Measurements from ENCODE around the gene C17orf113. TPM values are rescaled to one million over a fixed set of nuclear protein-coding genes. Genes with fewer than 3 reads are reported as not detected.
"Not testable (repeated sequence)": the region's sequence is repeated elsewhere in the genome, so short reads cannot be mapped to it uniquely, and the experiment has no call there.

The C17orf113 gene
- total and polyA plus RNA-seq, 11 donors: 0.24 to 1.2 (median 0.72) TPM

- TF ChIP-seq POLR2A (IDR thresholded peaks at IDR 0.05): no peak
- TF ChIP-seq, protein P1, sequence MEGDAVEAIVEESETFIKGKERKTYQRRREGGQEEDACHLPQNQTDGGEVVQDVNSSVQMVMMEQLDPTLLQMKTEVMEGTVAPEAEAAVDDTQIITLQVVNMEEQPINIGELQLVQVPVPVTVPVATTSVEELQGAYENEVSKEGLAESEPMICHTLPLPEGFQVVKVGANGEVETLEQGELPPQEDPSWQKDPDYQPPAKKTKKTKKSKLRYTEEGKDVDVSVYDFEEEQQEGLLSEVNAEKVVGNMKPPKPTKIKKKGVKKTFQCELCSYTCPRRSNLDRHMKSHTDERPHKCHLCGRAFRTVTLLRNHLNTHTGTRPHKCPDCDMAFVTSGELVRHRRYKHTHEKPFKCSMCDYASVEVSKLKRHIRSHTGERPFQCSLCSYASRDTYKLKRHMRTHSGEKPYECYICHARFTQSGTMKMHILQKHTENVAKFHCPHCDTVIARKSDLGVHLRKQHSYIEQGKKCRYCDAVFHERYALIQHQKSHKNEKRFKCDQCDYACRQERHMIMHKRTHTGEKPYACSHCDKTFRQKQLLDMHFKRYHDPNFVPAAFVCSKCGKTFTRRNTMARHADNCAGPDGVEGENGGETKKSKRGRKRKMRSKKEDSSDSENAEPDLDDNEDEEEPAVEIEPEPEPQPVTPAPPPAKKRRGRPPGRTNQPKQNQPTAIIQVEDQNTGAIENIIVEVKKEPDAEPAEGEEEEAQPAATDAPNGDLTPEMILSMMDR (IDR thresholded peaks at IDR 0.05): no peak
- no peak for ATAC-seq
- Histone ChIP-seq H3K36me3 (peaks cover 0 to 32% (median 30%) of the 10 kb centered on the region in 9 donors), H3K27ac (peak overlapping the region in 11 of 12 donors; percentile 47 to 88 (median 69)), H3K27me3 (peaks cover 0 to 6% (median 0%) of the 10 kb centered on the region in 9 donors), H3K9me3 (no peaks in the 10 kb centered on the region), H3K4me3 (no peak overlapping the region), H3K4me1 (peaks cover 0 to 61% (median 28%) of the 10 kb centered on the region in 12 donors)
- WGBS, 4 donors: 79 to 84% (median 81%) methylated on average over 14 to 15 of the region's 15 CpGs
- intact Hi-C loops (cut with DNase I): loop anchor here in 6 of 10 donors (2.0 to 10.0 kb wide), 6 partner anchors 61 to 509 kb away; partner anchors contain the start of gene DHX58 (in 1 of the 6)
- peak in 1 of 5 donors; percentile 47 for DNase-seq
Measured at GRCh38 chr17:42023524-42024349, 26.7 kb downstream of the C17orf113 start.

GRCh38 chr17:42020845-42021244 is 29.6 kb downstream of the C17orf113 start:
- peak overlapping the region in 11 of 12 donors; percentile 51 to 98 (median 82) for H3K4me3 ChIP-seq
- not testable (repeated sequence) for DNase-seq, H3K9me3 ChIP-seq, ATAC-seq, H3K27me3 ChIP-seq
- intact Hi-C loops (cut with DNase I): loop anchor here in 3 of 10 donors (2.0 to 10.0 kb wide), 3 partner anchors 56 to 511 kb away; no protein-coding TSS in a partner anchor
- H3K27ac ChIP-seq: peak overlapping the region in 5 of 12 donors; percentile 85 to 91 (median 90)
- H3K36me3 ChIP-seq: peaks cover 0 to 32% (median 30%) of the 10 kb centered on the region in 9 donors
- H3K4me1 ChIP-seq: peaks cover 5 to 70% (median 41%) of the 10 kb centered on the region in 12 donors
- WGBS, 4 donors: 75 to 79% (median 78%) methylated on average over 8 of the region's 8 CpGs

DNA sequence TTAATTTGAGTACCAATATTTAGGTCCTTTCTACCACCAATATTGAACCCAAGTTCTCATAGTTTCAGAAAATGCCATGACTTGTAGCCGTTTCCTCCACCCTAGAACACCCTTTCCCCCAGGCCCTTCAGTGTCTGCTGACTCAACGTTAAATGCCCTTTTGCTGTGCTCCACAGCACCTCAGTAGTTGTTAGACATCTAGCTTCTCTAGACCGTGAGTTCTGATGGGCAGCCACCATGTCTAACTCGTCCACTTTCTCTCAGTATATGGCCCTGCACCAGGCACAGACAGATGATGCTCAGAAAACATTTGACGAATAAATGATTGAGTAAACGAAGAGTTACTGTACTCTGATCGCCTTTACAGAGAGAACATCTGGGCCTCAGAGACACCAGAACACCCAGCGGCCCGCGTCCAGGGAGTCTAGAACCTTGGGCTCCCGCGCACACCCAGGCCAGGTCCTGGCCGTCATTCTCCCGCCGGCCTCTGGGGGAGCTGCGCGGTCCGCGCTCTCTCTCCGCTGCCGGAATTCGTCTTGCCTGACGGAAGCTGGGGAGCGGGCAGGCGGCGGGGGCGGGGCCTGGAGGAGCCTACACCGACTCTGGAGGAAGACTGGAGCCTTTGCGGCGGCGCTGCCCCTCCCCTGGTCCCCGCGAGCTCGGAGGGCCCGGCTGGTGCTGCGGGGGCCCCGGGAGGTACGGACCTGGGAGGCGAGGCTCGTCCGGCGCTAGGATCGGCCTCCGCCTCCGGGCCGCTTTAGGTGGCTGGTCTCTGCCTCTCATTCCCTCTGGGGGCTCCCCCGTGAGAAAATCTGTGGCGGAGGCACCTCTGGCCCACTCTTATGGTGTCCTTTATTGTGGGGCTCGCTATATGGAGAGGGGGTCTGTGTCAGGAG is 30.6 kb downstream of the C17orf113 start, which contains the start of gene NKIRAS2:
NKIRAS2 (plus strand) TSS at position 582 of the 896 bp plus-strand sequence. CDS start 1,488 bp downstream, outside the sequence.
- DNase-seq (peak; percentile 95 to 98 (median 97)), ATAC-seq (peak; percentile 68 to 81 (median 76))
- Histone ChIP-seq H3K36me3 (peaks cover 0 to 36% (median 30%) of the 10 kb centered on the region in 9 donors), H3K9me3 (no peaks in the 10 kb centered on the region), H3K4me3 (peak within 1 kb of the TSS; percentile 51 to 98 (median 79)), H3K27ac (peak within 1 kb of the TSS; percentile 63 to 91 (median 86)), H3K4me1 (peaks cover 6 to 71% (median 45%) of the 10 kb centered on the region in 12 donors), H3K27me3 (no peaks in the 10 kb centered on the region)
- intact Hi-C loops (cut with DNase I): loop anchor here in 9 of 10 donors (2.0 to 10.0 kb wide), 4 partner anchors 52 to 513 kb away; partner anchors contain the start of gene CNP (in 6 of the 9)
- TF ChIP-seq POLR2A (IDR thresholded peaks at IDR 0.05): peak in 1 of 2 donors; percentile 62
- TF ChIP-seq, protein P1 (IDR thresholded peaks at IDR 0.05): peak; percentile 77 to 99 (median 96)
- WGBS, 4 donors: 7 to 9% (median 8%) methylated on average over 37 to 49 of the region's 49 CpGs

DNA sequence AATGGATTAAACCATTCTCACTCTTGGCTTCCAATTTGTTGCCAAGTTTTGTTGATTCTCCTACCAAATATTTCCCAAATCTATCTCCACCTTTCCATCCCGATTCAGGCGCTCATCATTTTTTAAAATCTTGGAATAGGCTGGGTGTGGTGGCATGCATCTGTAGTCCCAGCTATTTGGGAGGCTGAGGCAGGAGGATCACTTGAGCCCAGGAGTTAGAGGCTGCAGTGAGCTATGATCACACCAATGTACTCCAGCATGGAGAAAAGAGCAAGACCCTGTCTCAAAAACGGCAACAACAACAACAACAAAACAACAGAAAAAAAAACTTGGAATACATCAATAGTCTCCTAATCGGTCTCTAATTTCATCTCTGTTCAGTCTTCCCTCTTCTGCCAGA is 31.4 kb downstream of the C17orf113 start:
- Histone ChIP-seq H3K36me3 (peaks cover 0 to 35% (median 25%) of the 10 kb centered on the region in 9 donors), H3K4me1 (peaks cover 6 to 71% (median 44%) of the 10 kb centered on the region in 12 donors), H3K27ac (no peak overlapping the region), H3K9me3 (no peaks in the 10 kb centered on the region), H3K4me3 (no peak overlapping the region), H3K27me3 (no peaks in the 10 kb centered on the region)
- TF ChIP-seq, protein P1 (IDR thresholded peaks at IDR 0.05): no peak
- TF ChIP-seq POLR2A (IDR thresholded peaks at IDR 0.05): no peak
- intact Hi-C loops (cut with DNase I): loop anchor here in 6 of 10 donors (5.0 kb wide), 1 partner anchor 52 kb away; the partner anchor contains the start of gene CNP (in 6 of the 6)
- DNase-seq (no peak), ATAC-seq (no peak)
- WGBS, 4 donors: 92 to 94% (median 93%) methylated on average over 4 of the region's 4 CpGs

Data from heart left ventricle (tissue), 16 donors.